Mucosa of descending colon (tissue), 3 donors: ENCODE measurements around the gene SERINC5. TPM values are rescaled to one million over a fixed set of nuclear protein-coding genes. Genes with fewer than 3 reads are reported as not detected.
"Not testable (repeated sequence)": the region's sequence is repeated elsewhere in the genome, so short reads cannot be mapped to it uniquely, and the experiment has no call there.

Experiments
- ATAC-seq: fragments of 200-7000 bp; cut with Tn5 transposase; one replicate; pipeline ENCODE4 v1.9.1; 2020; ENCODE audit warnings: mild to moderate bottlenecking, moderate library complexity
- DNase-seq, 3 donors: peaks; one replicate each; pipeline ENCODE4 v3.0.0-alpha.2; 2020
- H3K36me3 ChIP-seq: fragments of 200-600 bp; one replicate; pipeline ENCODE4 v1.8.0; 2021; ENCODE audit warnings: low read depth, mild to moderate bottlenecking
- H3K4me1 ChIP-seq: fragments of 200-600 bp; one replicate; pipeline ENCODE4 v1.8.0; 2021; ENCODE audit warnings: low read depth, mild to moderate bottlenecking
- H3K4me3 ChIP-seq: fragments of 200-600 bp; one replicate; pipeline ENCODE4 v1.8.0; 2021; ENCODE audit warnings: mild to moderate bottlenecking
- H3K9me3 ChIP-seq: fragments of 200-600 bp; one replicate; pipeline ENCODE4 v1.8.0; 2021; ENCODE audit warnings: mild to moderate bottlenecking
- intact Hi-C, 2 donors: fragments of 100-400 bp; cut with DNase I in 1 of 2; cut with micrococcal nuclease in 1 of 2; formaldehyde crosslinking; loops; one replicate each; pipeline versions ENCODE4 v1.11.0 to v1.11.1; 2022; cut with DNase I, micrococcal nuclease
- total RNA-seq, 3 donors: library from RNA; stranded (reverse); fragmentation: NEBNext Ultra II Directional in 2 of 3; extraction: Animal tissue kit (Norgen Biotek cat#: 25700) in 2 of 3; gene quantifications; one replicate each; pipeline versions ENCODE4 v1.2.1 to v1.2.4, GENCODE V29; 2021 to 2023
- TF ChIP-seq, protein P1 (sequence below): fragments of 200-600 bp; IDR thresholded peaks from one replicate; pipeline ENCODE4 v1.8.0; 2022; ENCODE audit warnings: antibody characterized with exemption, mild to moderate bottlenecking
- donor health status: DM: no; HTN: no; CAD: no; lungs with moderate emphysema.
- donor health status: DM: no; HTN: no; CAD: no.
- donor health status: DM: no; HTN: yes; CAD: no.

SERINC5 gene
- total RNA-seq, 3 donors from 2014 or later = 66.6 to 153 (median 126) TPM

DNA sequence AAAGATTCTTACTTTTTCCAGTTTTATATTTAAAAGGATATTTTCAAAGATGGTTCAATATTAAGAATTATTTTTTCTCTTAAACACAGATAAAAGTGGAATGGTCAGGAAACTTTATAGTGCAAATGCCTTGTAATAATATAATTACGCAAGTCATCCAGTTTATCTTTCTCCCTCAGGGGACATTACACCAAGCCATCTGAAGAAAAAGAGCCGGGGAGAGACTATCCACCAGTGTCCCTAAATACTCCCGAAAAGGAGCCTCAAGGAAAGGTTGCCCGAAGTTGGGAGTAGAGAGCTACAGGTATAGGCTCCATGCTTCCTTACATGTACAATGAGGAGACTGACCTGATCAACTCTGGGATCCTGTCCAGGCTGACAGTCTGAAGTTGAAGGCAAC, 101.1 kb downstream of the SERINC5 start:
- ATAC-seq (no peak), DNase-seq (no peak)
- intact Hi-C loops = no loop called here
- no peaks in the 10 kb centered on the region for H3K9me3 ChIP-seq
- TF ChIP-seq, protein P1, sequence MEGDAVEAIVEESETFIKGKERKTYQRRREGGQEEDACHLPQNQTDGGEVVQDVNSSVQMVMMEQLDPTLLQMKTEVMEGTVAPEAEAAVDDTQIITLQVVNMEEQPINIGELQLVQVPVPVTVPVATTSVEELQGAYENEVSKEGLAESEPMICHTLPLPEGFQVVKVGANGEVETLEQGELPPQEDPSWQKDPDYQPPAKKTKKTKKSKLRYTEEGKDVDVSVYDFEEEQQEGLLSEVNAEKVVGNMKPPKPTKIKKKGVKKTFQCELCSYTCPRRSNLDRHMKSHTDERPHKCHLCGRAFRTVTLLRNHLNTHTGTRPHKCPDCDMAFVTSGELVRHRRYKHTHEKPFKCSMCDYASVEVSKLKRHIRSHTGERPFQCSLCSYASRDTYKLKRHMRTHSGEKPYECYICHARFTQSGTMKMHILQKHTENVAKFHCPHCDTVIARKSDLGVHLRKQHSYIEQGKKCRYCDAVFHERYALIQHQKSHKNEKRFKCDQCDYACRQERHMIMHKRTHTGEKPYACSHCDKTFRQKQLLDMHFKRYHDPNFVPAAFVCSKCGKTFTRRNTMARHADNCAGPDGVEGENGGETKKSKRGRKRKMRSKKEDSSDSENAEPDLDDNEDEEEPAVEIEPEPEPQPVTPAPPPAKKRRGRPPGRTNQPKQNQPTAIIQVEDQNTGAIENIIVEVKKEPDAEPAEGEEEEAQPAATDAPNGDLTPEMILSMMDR = no peak
- H3K4me1 ChIP-seq = peaks cover 18% of the 10 kb centered on the region
- H3K36me3 ChIP-seq = no peaks in the 10 kb centered on the region
- no peak overlapping the region for H3K4me3 ChIP-seq

DNA sequence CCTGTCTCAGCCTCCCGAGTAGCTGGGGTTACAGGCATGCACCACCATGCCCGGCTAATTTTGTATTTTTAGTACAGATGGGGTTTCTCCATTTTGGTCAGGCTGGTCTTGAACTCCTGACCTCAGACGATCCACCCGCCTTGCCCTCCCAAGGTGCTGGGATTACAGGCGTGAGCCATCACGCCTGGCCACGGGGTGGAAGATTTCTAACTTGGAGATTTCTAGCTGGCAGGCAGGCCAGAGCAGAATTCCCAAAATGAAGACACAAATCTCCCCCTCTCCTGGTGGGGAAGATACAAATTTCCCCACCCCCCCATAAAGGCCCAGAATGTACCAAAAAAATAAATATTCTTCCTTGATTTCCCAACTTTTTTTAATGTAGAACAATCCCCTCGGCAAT, 101.6 kb downstream of the SERINC5 start:
- H3K9me3 ChIP-seq, H3K36me3 ChIP-seq, DNase-seq, ATAC-seq, H3K4me3 ChIP-seq, intact Hi-C loops: not testable (repeated sequence)
- H3K4me1 ChIP-seq = peaks cover 18% of the 10 kb centered on the region

DNA sequence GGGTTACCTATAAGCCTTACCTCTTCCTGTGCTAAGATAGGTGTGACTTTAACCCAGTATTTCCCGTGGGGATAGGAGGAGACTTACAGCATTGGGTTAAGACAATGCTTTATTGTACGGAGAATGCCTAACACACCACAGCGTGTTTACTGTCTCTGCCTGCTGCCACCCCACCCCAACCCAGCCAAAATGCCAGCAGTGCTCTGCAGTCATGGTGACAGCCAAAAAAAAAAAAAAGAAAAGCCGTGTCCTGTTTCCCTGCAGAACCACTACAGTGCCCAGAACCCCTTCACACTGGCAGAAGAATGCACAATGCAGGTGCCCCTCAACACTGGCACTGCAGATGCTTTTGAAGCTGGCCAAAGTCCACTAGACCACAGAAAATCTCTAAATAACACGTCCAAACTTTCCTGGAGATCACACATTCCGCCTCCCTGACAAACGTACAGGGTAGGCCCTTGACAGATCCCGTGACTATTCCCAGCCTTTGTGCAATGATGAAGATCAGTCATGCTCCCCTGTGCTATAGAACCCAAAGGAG, 102.2 kb downstream of the SERINC5 start:
- Histone ChIP-seq H3K36me3 (no peaks in the 10 kb centered on the region), H3K4me3 (no peak overlapping the region), H3K9me3 (no peaks in the 10 kb centered on the region), H3K4me1 (peaks cover 18% of the 10 kb centered on the region)
- DNase-seq = peak in 2 of 3 donors; percentile 27 to 53
- TF ChIP-seq, protein P1 = no peak
- peak; percentile 93 for ATAC-seq
- intact Hi-C loops = no loop called here

DNA sequence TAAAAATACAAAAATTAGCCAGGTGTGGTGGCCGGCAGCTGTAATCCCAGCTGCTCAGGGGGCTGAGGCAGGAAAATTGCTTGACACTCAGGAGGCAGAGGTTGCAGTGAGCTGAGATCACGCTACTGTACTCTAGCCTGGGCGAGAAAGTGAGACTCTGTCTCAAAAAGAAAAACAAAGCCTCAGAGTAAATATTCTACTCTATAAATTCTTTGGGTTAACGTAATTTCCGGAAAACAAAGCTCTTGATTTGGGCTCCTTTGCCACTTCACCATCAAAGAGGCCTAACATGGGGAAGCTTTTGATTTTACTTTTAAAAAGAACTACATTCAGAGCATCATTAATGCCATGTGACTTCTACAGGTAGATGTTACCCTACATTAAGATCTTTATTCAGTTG, 103.1 kb downstream of the SERINC5 start:
- intact Hi-C loops = no loop called here
- ATAC-seq (peak; percentile 11), DNase-seq (no peak)
- Histone ChIP-seq H3K4me3 (no peak overlapping the region), H3K36me3 (no peaks in the 10 kb centered on the region), H3K4me1 (peaks cover 18% of the 10 kb centered on the region), H3K9me3 (no peaks in the 10 kb centered on the region)
- TF ChIP-seq, protein P1 = no peak

DNA sequence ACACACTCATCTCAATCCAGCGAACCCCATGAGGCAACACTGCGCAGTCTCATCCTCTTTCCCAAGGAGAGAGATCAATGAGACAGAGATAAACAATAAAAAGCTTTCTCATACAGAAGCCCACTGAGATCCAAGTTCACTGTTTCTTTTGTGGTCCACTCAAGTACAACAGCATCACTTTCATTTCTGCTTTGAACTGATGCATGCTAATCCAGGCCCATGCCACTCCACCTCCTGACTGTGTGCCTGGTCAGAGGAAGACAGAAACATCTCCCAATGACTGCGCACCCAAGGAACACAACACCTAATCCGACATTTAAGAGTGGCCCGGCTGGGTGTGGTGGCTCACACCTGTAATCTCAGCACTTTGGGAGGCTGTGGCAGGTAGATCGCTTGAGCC, 104.0 kb downstream of the SERINC5 start:
- no peak for DNase-seq
- intact Hi-C loops = no loop called here
- no peaks in the 10 kb centered on the region for H3K9me3 ChIP-seq
- H3K36me3 ChIP-seq = no peaks in the 10 kb centered on the region
- H3K4me1 ChIP-seq = peaks cover 18% of the 10 kb centered on the region
- TF ChIP-seq, protein P1 = no peak
- ATAC-seq = no peak
- no peak overlapping the region for H3K4me3 ChIP-seq

DNA sequence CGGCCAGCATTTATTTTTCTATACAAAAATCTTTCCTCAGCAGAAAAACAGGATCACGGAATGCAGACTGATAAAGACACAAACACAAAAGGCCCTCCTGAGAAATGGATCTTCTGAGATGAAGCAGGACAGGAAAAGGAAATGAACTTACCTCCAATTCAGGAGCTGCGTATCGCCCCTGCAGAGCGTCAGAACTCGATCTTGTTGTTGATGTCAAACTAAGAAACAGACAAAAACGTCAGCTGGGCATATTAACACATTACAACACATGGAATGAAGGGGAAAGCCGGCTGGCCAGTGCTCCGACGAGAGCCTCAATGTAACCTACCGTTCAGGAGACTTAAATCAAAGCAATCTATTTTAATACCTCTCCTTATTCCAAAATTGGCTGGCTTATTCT, 105.1 kb downstream of the SERINC5 start:
- H3K4me3 ChIP-seq = no peak overlapping the region
- DNase-seq = no peak
- ATAC-seq = no peak
- intact Hi-C loops = no loop called here
- TF ChIP-seq, protein P1 = no peak
- no peaks in the 10 kb centered on the region for H3K9me3 ChIP-seq
- no peaks in the 10 kb centered on the region for H3K36me3 ChIP-seq
- H3K4me1 ChIP-seq = peaks cover 18% of the 10 kb centered on the region
